GM12878 (cell line): ENCODE data around the gene LBH. TPM values are rescaled to one million over a fixed set of nuclear protein-coding genes. Genes with fewer than 3 reads are reported as not detected.

Experiments
- ATAC-seq: fragments of 200-7000 bp; cut with Tn5 transposase; 3 replicates; pipeline ENCODE4 v1.9.1; 2020; ENCODE audit warnings: mild to moderate bottlenecking, moderate library complexity
- BruUV-seq: library from RNA; stranded (reverse); fragments of 400-500 nt; replicated peaks from 2 replicates; lab custom pipeline; 2021; lab: Mats Ljungman, UMichigan
- CTCF ChIA-PET: fragments of 300-600 bp; sonication (Branson Sonifier 250); formaldehyde crosslinking; extraction: SDS; loops from one replicate; lab custom pipeline; 2021; ENCODE audit warnings: inconsistent platforms; lab: Yijun Ruan, JAX
- POLR2A ChIA-PET: fragments of 350-600 bp; formaldehyde crosslinking; extraction: SDS; loops from one replicate; lab custom pipeline; 2021; ENCODE audit warnings: inconsistent platforms; lab: Charles Lee
- RAD21 ChIA-PET: fragments of 300-600 bp; sonication (Branson Sonifier 250); formaldehyde crosslinking; loops from one replicate; lab custom pipeline; 2023; ENCODE audit warnings: antibody characterized with exemption; ENCODE audit not compliant: unreplicated experiment; lab: Charles Lee
- SMC1A ChIA-PET: fragments of 300-600 bp; sonication (Branson Sonifier 250); formaldehyde crosslinking; loops from one replicate; lab custom pipeline; 2023; ENCODE audit not compliant: unreplicated experiment, uncharacterized antibody; lab: Charles Lee
- DNase-seq: peaks from one replicate; pipeline ENCODE4 v3.0.0-alpha.2; 2011; ENCODE audit warnings: low read depth, low spot score
- FAIRE-seq: peaks from 3 replicates; lab custom pipeline; 2011; peaks lifted over from hg19 to GRCh38; lab: Jason Lieb, UNC
- H2AFZ ChIP-seq: 2 replicates; pipeline ENCODE4 v1.6.0; 2011; ENCODE audit warnings: low read depth, low read length, control low read depth; ENCODE audit not compliant: control insufficient read depth
- H3K27ac ChIP-seq: 2 replicates; pipeline ENCODE4 v1.5.1; 2011; ENCODE audit warnings: control low read depth; ENCODE audit not compliant: control insufficient read depth, insufficient read depth
- H3K27me3 ChIP-seq, 2 experiments: replicated peaks in 1 of 2; 2 replicates each; pipeline versions ENCODE4 v1.6.0 to v1.6.1; 2011; ENCODE audit warnings: low read length in 1 of 2; ENCODE audit not compliant: control insufficient read depth in 2 of 2, insufficient read depth in 2 of 2
- H3K36me3 ChIP-seq, 2 experiments: 2 replicates each; pipeline ENCODE4 v1.5.1; 2011; ENCODE audit warnings: low read length in 1 of 2; ENCODE audit not compliant: control insufficient read depth in 2 of 2, insufficient read depth in 2 of 2
- H3K4me1 ChIP-seq: 2 replicates; pipeline ENCODE4 v1.6.1; 2011; ENCODE audit warnings: mild to moderate bottlenecking, low read length, moderate library complexity, mixed read lengths; ENCODE audit not compliant: control insufficient read depth, insufficient read depth
- H3K4me2 ChIP-seq: 2 replicates; pipeline ENCODE4 v1.6.0; 2011; ENCODE audit warnings: control low read depth; ENCODE audit not compliant: control insufficient read depth, insufficient read depth
- H3K4me3 ChIP-seq: fragments of 200-600 bp; sonication (generic); 2 replicates; pipeline ENCODE4 v1.5.1; 2016
- H3K79me2 ChIP-seq: 2 replicates; pipeline ENCODE4 v1.6.0; 2011; ENCODE audit warnings: low read length; ENCODE audit not compliant: control insufficient read depth, insufficient read depth
- H3K9ac ChIP-seq: 2 replicates; pipeline ENCODE4 v1.8.0; 2011; ENCODE audit warnings: low read length, control low read depth, mixed read lengths; ENCODE audit not compliant: control insufficient read depth, insufficient read depth
- H3K9me3 ChIP-seq: replicated peaks from 3 replicates; pipeline ENCODE4 v1.5.1; 2011; ENCODE audit warnings: mild to moderate bottlenecking, low read length; ENCODE audit not compliant: control insufficient read depth, insufficient read depth
- H4K20me1 ChIP-seq: 2 replicates; pipeline ENCODE4 v1.6.0; 2011; ENCODE audit not compliant: control insufficient read depth, insufficient read depth
- BCL11A ChIP-seq: IDR thresholded peaks from 2 replicates; pipeline ENCODE4 v1.6.1; 2011; ENCODE audit warnings: low read depth, low read length
- CBFB ChIP-seq: IDR thresholded peaks from 2 replicates; pipeline ENCODE4 v1.6.1; 2016; ENCODE audit warnings: antibody characterized with exemption, low read depth
- CBX5 ChIP-seq: sonication (generic); IDR thresholded peaks from 2 replicates; pipeline ENCODE4 v1.6.1; 2016; ENCODE audit warnings: low read depth, moderate library complexity, mild to moderate bottlenecking, inconsistent platforms
- ESRRA ChIP-seq: IDR thresholded peaks from 2 replicates; pipeline ENCODE4 v1.6.1; 2012; ENCODE audit warnings: mild to moderate bottlenecking, low read length, improper control_type of control experiment
- EZH2 ChIP-seq: IDR thresholded peaks from 2 replicates; pipeline ENCODE4 v1.6.1; 2012; ENCODE audit warnings: low read depth, mild to moderate bottlenecking, control low read depth, inconsistent platforms, low read length, borderline replicate concordance; ENCODE audit not compliant: control insufficient read depth
- IKZF1 ChIP-seq: fragments of 450-650 bp; conservative IDR thresholded peaks from 2 replicates; pipeline ENCODE4 v1.6.1; 2017; ENCODE audit warnings: antibody characterized with exemption, mild to moderate bottlenecking
- IRF3 ChIP-seq: fragments of 450-650 bp; IDR thresholded peaks from 2 replicates; pipeline ENCODE4 v1.6.1; 2014; ENCODE audit warnings: mild to moderate bottlenecking
- MTA2 ChIP-seq: fragments of 450-650 bp; IDR thresholded peaks from 2 replicates; pipeline ENCODE4 v1.6.1; 2016; ENCODE audit warnings: low read depth, mild to moderate bottlenecking, moderate library complexity
- NFIC ChIP-seq: IDR thresholded peaks from 2 replicates; pipeline ENCODE4 v1.6.1; 2012; ENCODE audit warnings: low read depth, mild to moderate bottlenecking, inconsistent platforms, low read length, moderate library complexity
- NFYA ChIP-seq: IDR thresholded peaks from 2 replicates; pipeline ENCODE4 v1.6.1; 2011; ENCODE audit warnings: low read depth, mild to moderate bottlenecking, low read length, improper control_type of control experiment, borderline replicate concordance
- POLR2AphosphoS2 ChIP-seq: IDR thresholded peaks from 2 replicates; pipeline ENCODE4 v1.6.1; 2011; ENCODE audit warnings: low read depth, mild to moderate bottlenecking, low read length, improper control_type of control experiment, moderate library complexity
- POU2F2 ChIP-seq: IDR thresholded peaks from 3 replicates; pipeline ENCODE4 v1.6.1; 2011; ENCODE audit warnings: low read depth, mild to moderate bottlenecking, low read length, borderline replicate concordance
- RAD21 ChIP-seq: IDR thresholded peaks from 2 replicates; pipeline ENCODE4 v1.6.1; 2011; ENCODE audit warnings: mild to moderate bottlenecking, low read depth, low read length, moderate library complexity; ENCODE audit not compliant: insufficient read depth
- RB1 ChIP-seq: fragments of 450-650 bp; formaldehyde crosslinking; IDR thresholded peaks from 2 replicates; pipeline ENCODE4 v1.6.1; 2017; ENCODE audit warnings: mild to moderate bottlenecking, borderline replicate concordance
- RELB ChIP-seq: fragments of 450-650 bp; IDR thresholded peaks from 2 replicates; pipeline ENCODE4 v1.6.1; 2017; ENCODE audit warnings: low read depth, mild to moderate bottlenecking, moderate library complexity
- SIN3A ChIP-seq: IDR thresholded peaks from 2 replicates; pipeline ENCODE4 v1.6.1; 2012; ENCODE audit warnings: low read depth, low read length, improper control_type of control experiment
- SIX5 ChIP-seq: IDR thresholded peaks from 2 replicates; pipeline ENCODE4 v1.6.1; 2011; ENCODE audit warnings: mild to moderate bottlenecking, low read depth, low read length, moderate library complexity; ENCODE audit not compliant: severe bottlenecking
- SMAD1 ChIP-seq: fragments of 450-650 bp; IDR thresholded peaks from 2 replicates; pipeline ENCODE4 v1.6.1; 2018; ENCODE audit warnings: mild to moderate bottlenecking, low read depth; ENCODE audit not compliant: partially characterized antibody
- SMAD5 ChIP-seq: IDR thresholded peaks from 2 replicates; pipeline ENCODE4 v1.6.1; 2016; ENCODE audit warnings: antibody characterized with exemption, low read depth
- SUPT20H ChIP-seq: IDR thresholded peaks from 2 replicates; pipeline ENCODE4 v1.6.1; 2011; ENCODE audit warnings: low read depth, mild to moderate bottlenecking, low read length, moderate library complexity, borderline replicate concordance; ENCODE audit not compliant: control insufficient read depth
- WGBS: methylation state at CpG from one replicate; pipeline ENCODE4 v1.1.6; 2016; ENCODE audit warnings: low lambda C conversion rate; ENCODE audit not compliant: insufficient replicate concordance, insufficient coverage; ENCODE audit errors: missing lambda C conversion rate; 5-methylcytosine and 5-hydroxymethylcytosine counted together
- in situ Hi-C: fragments of 300-500 bp; cut with MboI; formaldehyde crosslinking; loops from 9 replicates; pipeline ENCODE4 v1.14.3; 2018; ENCODE audit warnings: mixed read lengths
- intact Hi-C: fragments of 100-400 bp; cut with micrococcal nuclease; formaldehyde crosslinking; loops from one replicate; pipeline ENCODE4 v1.14.2; 2022; ENCODE audit not compliant: unreplicated experiment
- polyA plus RNA-seq, 11 experiments: library from polyadenylated mRNA; depleted of rRNA in 4 of 11; unstranded in 6 of 11; stranded (reverse) in 5 of 11; fragments of >200 nt; fragmentation: Nextera tagmentation in 4 of 11; fragmentation: Illumina TruSeq in 1 of 11; extraction: Ambion mirVana in 4 of 11; extraction: Trizol in 1 of 11; gene quantifications; 1 replicate in 1 of 11; 2 replicates in 10 of 11; pipeline versions ENCODE4 v1.2.1 to v1.2.3, GENCODE V29; 2011 to 2016; ENCODE audit warnings: inconsistent platforms in 2 of 11, missing spikeins in 2 of 11, low read depth in 1 of 11
- total RNA-seq, 4 experiments: library from RNA; depleted of rRNA in 3 of 4; stranded (reverse); fragments of >200 nt in 3 of 4; fragmentation: Illumina TruSeq in 1 of 4; extraction: Trizol in 1 of 4; gene quantifications; 2 replicates each; pipeline versions ENCODE4 v1.2.1 to v1.2.3, GENCODE V29; 2013 to 2021

The LBH gene
- total and polyA plus RNA-seq, 10 of the 15 experiments (the other 5 are each of a cell fraction or from before 2014, with no cell fraction given), result 9.3 to 133 (median 34.1) TPM

GRCh38 chr2:30226144-30227032 is 4.9 kb upstream of the LBH start:
- H3K9ac ChIP-seq, result peak overlapping the region; percentile 71
- H3K4me2 ChIP-seq, result peak overlapping the region; percentile 98
- peaks cover 45% of the 10 kb centered on the region for H3K4me1 ChIP-seq
- H3K27ac ChIP-seq, result peak overlapping the region; percentile 95
- ChIA-PET CTCF (interaction anchor here (1.0 to 9.2 kb wide), 9 partner anchors 9 to 485 kb away, joined by 3 to 207 read pairs (median 11); no protein-coding TSS in a partner anchor), SMC1A (interaction anchor here (0.6 to 25.4 kb wide), 14 partner anchors 9 to 485 kb away, joined by 3 to 444 read pairs (median 10); partner anchors contain the start of gene LBH), POLR2A (interaction anchor here (0.6 to 4.5 kb wide), 13 partner anchors 9 to 485 kb away, joined by 3 to 36 read pairs (median 8); no protein-coding TSS in a partner anchor), RAD21 (interaction anchor here (0.6 to 18.4 kb wide), 17 partner anchors 9 to 485 kb away, joined by 3 to 322 read pairs (median 5); no protein-coding TSS in a partner anchor)
- H3K79me2 ChIP-seq, result no peaks in the 10 kb centered on the region
- BruUV-seq, result no TSS peak
- peak; percentile 52 for ATAC-seq
- 0 out of 2 replicates have a peak overlapping the region, but pooled peaks have one; percentile 56 for H3K4me3 ChIP-seq
- no peaks in the 10 kb centered on the region for H4K20me1 ChIP-seq
- intact Hi-C loops, result loop anchor here (2.0 kb wide), 1 partner anchor 110 kb away; no protein-coding TSS in a partner anchor
- in situ Hi-C loops, result no loop called here
- WGBS, result 48% methylated on average over 10 of the region's 10 CpGs
- FAIRE-seq, result peak; percentile 54
- no peak overlapping the region; the same call in 1 of the 2 replicates for H2AFZ ChIP-seq
- no peaks in the 10 kb centered on the region for H3K36me3 ChIP-seq
- no peaks in the 10 kb centered on the region for H3K27me3 ChIP-seq
- H3K9me3 ChIP-seq, result no peaks in the 10 kb centered on the region
- DNase-seq, result peak; percentile 53
- TF ChIP-seq SIX5, result no peak
- peak; percentile 36 for TF ChIP-seq SMAD1
- no peak for TF ChIP-seq CBFB
- TF ChIP-seq ESRRA, result no peak
- TF ChIP-seq IKZF1, result peak; percentile 90
- no peak for TF ChIP-seq SIN3A
- TF ChIP-seq BCL11A, result no peak
- TF ChIP-seq RB1, result no peak
- no peak for TF ChIP-seq POU2F2
- TF ChIP-seq CBX5, result no peak
- TF ChIP-seq MTA2, result peak; percentile 83
- no peak for TF ChIP-seq NFYA
- no peak for TF ChIP-seq IRF3
- TF ChIP-seq NFIC, result peak; percentile 77
- no peak for TF ChIP-seq SUPT20H
- TF ChIP-seq EZH2, result no peak
- no peak for TF ChIP-seq RAD21
- TF ChIP-seq RELB, result peak; percentile 93
- TF ChIP-seq SMAD5, result no peak
- TF ChIP-seq POLR2AphosphoS2, result no peak
